ENCODE measurements around the gene PROB1. TPM values are rescaled to one million over a fixed set of nuclear protein-coding genes. Genes with fewer than 3 reads are reported as not detected.

Gene PROB1
- total and polyA plus RNA-seq, 9 of the 15 experiments (the other 6 are each of a cell fraction or from before 2014, with no cell fraction given): 0.01 to 1.8 (median 0.47) TPM

- in situ Hi-C loops (cut with MboI) (no loop called here), intact Hi-C loops (cut with micrococcal nuclease) (no loop called here)
- peaks cover 11 to 17% of the 10 kb centered on the region in 2 experiments for H3K4me1 ChIP-seq (replicated peaks in 1 of 2; ENCODE audit: control insufficient read depth in 2 of 2, insufficient read depth in 2 of 2, low read length in 2 of 2)
- no TSS peak for BruUV-seq (replicated peaks)
- FAIRE-seq: no peak
- H3K4me3 ChIP-seq: no peak overlapping the region
- no peak for ATAC-seq
- TF ChIP-seq E2F4 (CRISPR knock-in tag; IDR thresholded peaks at IDR 0.05; ENCODE audit: low read depth) (no peak), FUS (optimal IDR thresholded peaks at IDR 0.05; ENCODE audit: low read depth, low read length) (no peak), ETS2 (tag; IDR thresholded peaks at IDR 0.05; ENCODE audit: borderline replicate concordance, poor library complexity, severe bottlenecking) (no peak), HMG20A (CRISPR knock-in tag; conservative IDR thresholded peaks at IDR 0.05) (no peak), CHD2 (IDR thresholded peaks at IDR 0.05; ENCODE audit: low read depth, low read length) (no peak), POLR3A (IDR thresholded peaks at IDR 0.05; ENCODE audit: borderline replicate concordance, extremely low read depth, insufficient read depth, insufficient read length) (no peak), CREM (IDR thresholded peaks at IDR 0.05; ENCODE audit: low read depth) (no peak), BHLHE40 (IDR thresholded peaks at IDR 0.05; ENCODE audit: low read length) (no peak), SIN3B (IDR thresholded peaks at IDR 0.05; ENCODE audit: low read depth) (no peak)
- ChIA-PET CTCF (ENCODE audit: low intra/inter-chr PET ratio) (no interaction called here), POLR2A (interaction anchor here (1.2 to 1.7 kb wide), 3 partner anchors 9 to 16 kb away, joined by 3 to 5 read pairs (median 3); no protein-coding TSS in a partner anchor)
- no peaks in the 10 kb centered on the region for H3K79me2 ChIP-seq (ENCODE audit: control insufficient read depth, insufficient read depth, low read length)
- no peak overlapping the region for H3K4me2 ChIP-seq (ENCODE audit: insufficient read depth, low read length)
- no peaks in the 10 kb centered on the region for H3K27me3 ChIP-seq (ENCODE audit: control insufficient read depth in 2 of 2, insufficient read depth in 2 of 2, low read length in 2 of 2)
- no peaks in the 10 kb centered on the region for H3K9me3 ChIP-seq (replicated peaks; ENCODE audit: control insufficient read depth, insufficient read depth, low read depth, low read length)
- DNase-seq (ENCODE audit: extremely low read depth in 1 of 4, low spot score in 3 of 4): no peak
- H3K27ac ChIP-seq (ENCODE audit: extremely low read depth, low read depth, low read length): no peak overlapping the region
- H3K36me3 ChIP-seq (ENCODE audit: control insufficient read depth, insufficient read depth, low read length): no peaks in the 10 kb centered on the region
- H3K9ac ChIP-seq (ENCODE audit: insufficient read depth in 1 of 2, low read depth in 2 of 2, low read length in 2 of 2): no peak overlapping the region
- H2AFZ ChIP-seq (ENCODE audit: low read depth, low read length): no peak overlapping the region
- H4K20me1 ChIP-seq (replicated peaks; ENCODE audit: control insufficient read depth, insufficient read depth, low read length): no peaks in the 10 kb centered on the region
- 77% methylated on average over 3 of the region's 3 CpGs for WGBS (ENCODE audit: insufficient coverage, low coverage, missing lambda C conversion rate)
- no peaks in the 10 kb centered on the region for H3K9me1 ChIP-seq (ENCODE audit: control insufficient read depth, insufficient read depth, low read length)
These were observed 40.8 kb upstream of the PROB1 start for GRCh38 chr5:139435676-139436075.
